HepG2 (cell line): Measurements from ENCODE around the gene TRIM67. TPM values are rescaled to one million over a fixed set of nuclear protein-coding genes. Genes with fewer than 3 reads are reported as not detected.

Experiments used
- ATAC-seq: fragments of 200-7000 bp; cut with Tn5 transposase; 3 replicates; pipeline ENCODE4 v1.9.1; 2020; ENCODE audit warnings: mild to moderate bottlenecking, moderate library complexity
- BruUV-seq: library from RNA; stranded (reverse); fragments of 400-500 nt; replicated peaks from 2 replicates; lab custom pipeline; 2021; lab: Mats Ljungman, UMichigan
- CTCF ChIA-PET: fragments of 300-600 bp; formaldehyde crosslinking; extraction: SDS; loops from one replicate; lab custom pipeline; 2021; ENCODE audit warnings: low total read pairs, inconsistent platforms, low intra/inter-chr PET ratio; lab: Yijun Ruan, JAX
- POLR2A ChIA-PET: fragments of 350-600 bp; sonication (Branson Sonifier 250); formaldehyde crosslinking; loops from one replicate; lab custom pipeline; 2020; ENCODE audit warnings: antibody characterized with exemption, inconsistent platforms; lab: Yijun Ruan, JAX
- DNase-seq: peaks from one replicate; pipeline ENCODE4 v3.0.0-alpha.2; 2015; ENCODE audit warnings: low spot score
- FAIRE-seq: peaks from 3 replicates; lab custom pipeline; 2011; peaks lifted over from hg19 to GRCh38; lab: Jason Lieb, UNC
- H2AFZ ChIP-seq: one replicate; pipeline ENCODE4 v1.6.1; 2011; ENCODE audit warnings: low read length, inconsistent platforms
- H3K27ac ChIP-seq: fragments of 300-600 bp; 3 replicates; pipeline ENCODE4 v1.8.0; 2011; ENCODE audit warnings: mixed run types, mild to moderate bottlenecking, mixed read lengths, low read length, inconsistent platforms; ENCODE audit not compliant: insufficient read depth; ENCODE audit errors: extremely low read length
- H3K27me3 ChIP-seq, 2 experiments: fragments of 200-600 bp in 1 of 2; 2 replicates in 1 of 2; 3 replicates in 1 of 2; pipeline versions ENCODE4 v1.6.0 to v1.8.0; 2011; ENCODE audit warnings: low read length in 2 of 2, mild to moderate bottlenecking in 2 of 2, moderate library complexity in 2 of 2, inconsistent platforms in 1 of 2; ENCODE audit not compliant: insufficient read depth in 2 of 2, control insufficient read depth in 1 of 2
- H3K36me3 ChIP-seq, 2 experiments: fragments of 200-600 bp in 1 of 2; replicated peaks in 1 of 2; 2 replicates in 1 of 2; 3 replicates in 1 of 2; pipeline versions ENCODE4 v1.5.1 to v1.8.0; 2011; ENCODE audit warnings: low read length in 2 of 2, inconsistent platforms in 1 of 2; ENCODE audit not compliant: insufficient read depth in 2 of 2, control insufficient read depth in 1 of 2
- H3K4me1 ChIP-seq: 2 replicates; pipeline ENCODE4 v1.5.1; 2012; ENCODE audit warnings: low read length, inconsistent platforms; ENCODE audit not compliant: insufficient read depth
- H3K4me2 ChIP-seq: 2 replicates; pipeline ENCODE4 v1.6.0; 2011; ENCODE audit warnings: low read depth, low read length, inconsistent platforms
- H3K4me3 ChIP-seq, 3 experiments: fragments of 200-600 bp in 1 of 3; sonication (generic), shearing (Covaris generic) in 1 of 3; replicated peaks in 1 of 3; 2 replicates each; pipeline ENCODE4 v1.5.1; 2011 to 2016; ENCODE audit warnings: low read length in 3 of 3, inconsistent platforms in 2 of 3, low read depth in 2 of 3, mild to moderate bottlenecking in 2 of 3, control low read depth in 1 of 3, mixed read lengths in 1 of 3; ENCODE audit not compliant: insufficient read depth in 1 of 3
- H3K79me2 ChIP-seq: one replicate; pipeline ENCODE4 v1.6.1; 2011; ENCODE audit warnings: low read length, inconsistent platforms; ENCODE audit not compliant: insufficient read depth
- H3K9ac ChIP-seq: 2 replicates; pipeline ENCODE4 v1.6.0; 2011; ENCODE audit warnings: mild to moderate bottlenecking, low read depth, low read length, inconsistent platforms; ENCODE audit not compliant: insufficient read depth
- H3K9me3 ChIP-seq: 2 replicates; pipeline ENCODE4 v1.5.1; 2012; ENCODE audit warnings: mild to moderate bottlenecking, low read length
- H4K20me1 ChIP-seq: 2 replicates; pipeline ENCODE4 v1.6.0; 2011; ENCODE audit warnings: inconsistent platforms, mild to moderate bottlenecking, low read length, moderate library complexity; ENCODE audit not compliant: insufficient read depth
- ATF5 ChIP-seq: sonication (generic); formaldehyde crosslinking; IDR thresholded peaks from 2 replicates; pipeline ENCODE4 v1.4.0; 2020; ENCODE audit warnings: mild to moderate bottlenecking, low read depth, missing genetic modification reagents
- HOXA5 ChIP-seq: sonication (generic); formaldehyde crosslinking; IDR thresholded peaks from 2 replicates; pipeline ENCODE4 v1.4.0; 2020; ENCODE audit warnings: missing genetic modification reagents
- ZHX1 ChIP-seq: sonication (generic); formaldehyde crosslinking; IDR thresholded peaks from 2 replicates; pipeline ENCODE4 v1.8.1; 2022; ENCODE audit warnings: low read depth, mild to moderate bottlenecking, missing genetic modification reagents
- ZNF333 ChIP-seq: sonication (generic); formaldehyde crosslinking; IDR thresholded peaks from 2 replicates; pipeline ENCODE4 v1.4.0; 2020; ENCODE audit warnings: mild to moderate bottlenecking, missing genetic modification reagents, borderline replicate concordance
- ZNF547 ChIP-seq: sonication (generic); formaldehyde crosslinking; IDR thresholded peaks from 2 replicates; pipeline ENCODE4 v1.5.1; 2020; ENCODE audit warnings: mild to moderate bottlenecking, missing genetic modification reagents
- WGBS: methylation state at CpG from one replicate; pipeline ENCODE4 v1.1.6; 2017; ENCODE audit warnings: low lambda C conversion rate; 5-methylcytosine and 5-hydroxymethylcytosine counted together
- in situ Hi-C: cut with HindIII; loops from 2 replicates; pipeline ENCODE4 v1.10.0; 2017; ENCODE audit warnings: low pct_unique_long_range_greater_than_20kb; ENCODE audit not compliant: extremely low pct_ligation_motif_present
- intact Hi-C: fragments of 100-400 bp; cut with micrococcal nuclease; formaldehyde crosslinking; loops from one replicate; pipeline ENCODE4 v1.10.0; 2022; ENCODE audit not compliant: unreplicated experiment
- polyA plus RNA-seq, 8 experiments: library from polyadenylated mRNA; depleted of rRNA in 3 of 8; stranded (reverse) in 7 of 8; unstranded in 1 of 8; fragments of >200 nt; fragmentation: Illumina TruSeq in 4 of 8; extraction: Trizol in 4 of 8; gene quantifications; 2 replicates each; pipeline versions ENCODE4 v1.2.1 to v1.2.3, GENCODE V29; 2011 to 2016; ENCODE audit warnings: low read depth in 4 of 8, missing spikeins in 1 of 8, mixed read lengths in 1 of 8; ENCODE audit not compliant: insufficient read depth in 1 of 8
- total RNA-seq, 5 experiments: library from RNA; depleted of rRNA; stranded (reverse); fragments of >200 nt; fragmentation: Illumina TruSeq; extraction: Trizol; gene quantifications; 2 replicates each; pipeline ENCODE4 v1.2.3, GENCODE V29; 2016; ENCODE audit warnings: low read depth in 1 of 5

Gene TRIM67
- total and polyA plus RNA-seq, 2 of the 13 experiments (the other 11 are each of a cell fraction or from before 2014, with no cell fraction given) = not detected

GRCh38 chr1:231162970-231163829 is 1.3 kb downstream of the TRIM67 start:
- in situ Hi-C loops (no loop called here), intact Hi-C loops (loop anchor here (1.0 to 5.0 kb wide), 2 partner anchors 32 to 196 kb away; no protein-coding TSS in a partner anchor)
- Histone ChIP-seq H3K4me2 (peak overlapping the region; percentile 68; the same call in 1 of the 2 replicates), H3K9me3 (no peaks in the 10 kb centered on the region), H3K4me3 (peak overlapping the region in 1 of 3 experiments; percentile 72; a peak in 1 of 6 replicates), H3K27me3 (peaks cover 0 to 23% of the 10 kb centered on the region in 2 experiments; a peak in 3 of 5 replicates), H3K27ac (no peak overlapping the region), H3K4me1 (peaks cover 13% of the 10 kb centered on the region), H2AFZ (no peak overlapping the region), H3K79me2 (no peaks in the 10 kb centered on the region), H3K36me3 (no peaks in the 10 kb centered on the region), H4K20me1 (no peaks in the 10 kb centered on the region), H3K9ac (no peak overlapping the region)
- TF ChIP-seq ZHX1 (CRISPR knock-in tag) = no peak
- no peak for TF ChIP-seq ZNF547
- TF ChIP-seq ATF5 = no peak
- no peak for TF ChIP-seq ZNF333 (CRISPR knock-in tag)
- TF ChIP-seq HOXA5 (CRISPR knock-in tag) = no peak
- CTCF ChIA-PET = no interaction called here
- WGBS = 79% methylated on average over 48 of the region's 97 CpGs
- POLR2A ChIA-PET = no interaction called here
- FAIRE-seq = no peak
- BruUV-seq = no TSS peak
- peak; percentile 7; the same call in 1 of the 3 replicates for ATAC-seq
- no peak for DNase-seq
